Measurements from ENCODE around the gene EBF4. TPM values are rescaled to one million over a fixed set of nuclear protein-coding genes. Genes with fewer than 3 reads are reported as not detected.

Gene EBF4
- total RNA-seq, 2 experiments from 2014 or later: 5.9 to 6.6 TPM

- Mint-ChIP-seq H3K4me3 (no peak overlapping the region), H3K9me3 (no peaks in the 10 kb centered on the region), H3K4me1 (ENCODE audit: low read depth) (peaks cover 5% of the 10 kb centered on the region), H3K36me3 (no peaks in the 10 kb centered on the region), H3K27me3 (peaks cover 46% of the 10 kb centered on the region), H3K27ac (no peak overlapping the region)
- POLR2A ChIA-PET: no interaction called here
- intact Hi-C loops (cut with micrococcal nuclease): no loop called here
- CTCF ChIA-PET: no interaction called here
- DNase-seq: no peak
These were observed 102.4 kb downstream of the EBF4 start for GRCh38 chr20:2794866-2795447.

DNA sequence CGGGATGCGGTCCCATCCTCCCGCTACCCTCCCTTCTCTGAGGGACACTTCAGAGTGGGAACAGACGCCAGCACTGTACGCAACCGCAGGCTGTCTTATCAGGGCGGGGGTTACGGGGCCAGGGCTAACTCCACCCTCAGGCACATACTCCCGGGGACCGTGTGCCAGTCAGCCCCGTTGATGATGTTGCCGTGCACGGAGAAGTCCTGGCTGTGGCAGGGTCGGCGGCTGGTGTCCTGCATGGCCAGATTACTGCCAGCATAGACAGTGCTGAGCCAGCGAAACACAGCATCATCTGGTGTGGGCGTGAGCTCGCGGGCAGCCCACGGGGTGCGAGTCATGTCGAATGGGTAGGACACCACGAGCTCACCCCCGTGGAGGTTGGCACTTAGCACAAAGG, 102.9 kb downstream of the EBF4 start:
- CTCF ChIA-PET: no interaction called here
- intact Hi-C loops (cut with micrococcal nuclease): no loop called here
- Mint-ChIP-seq H3K36me3 (no peaks in the 10 kb centered on the region), H3K4me3 (no peak overlapping the region), H3K9me3 (no peaks in the 10 kb centered on the region), H3K27ac (no peak overlapping the region), H3K27me3 (peaks cover 47% of the 10 kb centered on the region), H3K4me1 (ENCODE audit: low read depth) (peaks cover 8% of the 10 kb centered on the region)
- DNase-seq: no peak
- POLR2A ChIA-PET: no interaction called here

DNA sequence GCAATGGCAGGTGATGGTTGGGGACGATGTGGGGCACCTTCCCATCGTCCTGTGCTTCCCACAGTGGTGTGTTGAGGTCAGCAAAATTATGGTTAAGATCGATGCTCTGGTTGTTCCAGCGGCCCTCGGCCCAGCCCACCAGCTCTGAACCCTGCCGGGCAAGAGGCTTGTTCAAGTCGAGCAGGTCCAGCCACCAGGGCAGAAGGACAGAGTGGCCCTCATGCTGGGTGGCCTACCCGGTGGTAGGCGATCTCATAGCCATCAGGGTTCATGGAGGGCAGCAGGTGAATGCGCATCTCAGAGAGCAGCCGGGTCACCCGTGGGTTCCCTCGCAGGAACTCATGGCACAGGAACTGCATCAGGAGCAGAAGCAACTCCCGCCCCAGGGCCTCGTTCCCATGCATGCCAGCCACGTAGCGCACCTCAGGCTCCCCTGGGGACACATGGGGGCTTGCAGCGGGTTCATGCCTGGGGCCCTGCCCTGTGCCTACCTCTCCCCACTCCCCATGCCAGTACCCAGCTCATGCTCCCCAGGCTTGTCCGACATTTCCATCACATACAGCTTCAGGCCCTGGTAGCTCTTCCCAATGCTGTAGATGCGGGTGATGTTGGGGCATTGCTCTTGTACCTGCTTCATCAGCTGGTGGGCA, 103.6 kb downstream of the EBF4 start:
- intact Hi-C loops (cut with micrococcal nuclease): no loop called here
- Mint-ChIP-seq H3K4me1 (ENCODE audit: low read depth) (peaks cover 13% of the 10 kb centered on the region), H3K9me3 (no peaks in the 10 kb centered on the region), H3K36me3 (no peaks in the 10 kb centered on the region), H3K27me3 (peaks cover 50% of the 10 kb centered on the region), H3K4me3 (no peak overlapping the region), H3K27ac (no peak overlapping the region)
- ChIA-PET CTCF (no interaction called here), POLR2A (no interaction called here)
- DNase-seq: no peak

- H3K36me3 Mint-ChIP-seq: no peaks in the 10 kb centered on the region
- ChIA-PET CTCF (interaction anchor here (1.1 kb wide), 1 partner anchor 43 kb away, joined by 3 read pairs; no protein-coding TSS in a partner anchor), POLR2A (no interaction called here)
- intact Hi-C loops (cut with micrococcal nuclease): no loop called here
- H3K4me3 Mint-ChIP-seq: no peak overlapping the region
- no peak for DNase-seq
- peaks cover 16% of the 10 kb centered on the region for H3K4me1 Mint-ChIP-seq (ENCODE audit: low read depth)
- H3K27me3 Mint-ChIP-seq: peaks cover 46% of the 10 kb centered on the region
- no peak overlapping the region for H3K27ac Mint-ChIP-seq
- H3K9me3 Mint-ChIP-seq: no peaks in the 10 kb centered on the region
These were observed 104.8 kb downstream of the EBF4 start for GRCh38 chr20:2797136-2797983.

- Mint-ChIP-seq H3K36me3 (no peaks in the 10 kb centered on the region), H3K27ac (no peak overlapping the region), H3K27me3 (peaks cover 49% of the 10 kb centered on the region), H3K4me1 (ENCODE audit: low read depth) (peaks cover 16% of the 10 kb centered on the region), H3K4me3 (no peak overlapping the region), H3K9me3 (no peaks in the 10 kb centered on the region)
- intact Hi-C loops (cut with micrococcal nuclease): no loop called here
- no peak for DNase-seq
- ChIA-PET POLR2A (no interaction called here), CTCF (interaction anchor here (0.7 to 1.1 kb wide), 2 partner anchors 44 to 45 kb away, joined by 3 read pairs; no protein-coding TSS in a partner anchor)
These were observed 105.7 kb downstream of the EBF4 start for GRCh38 chr20:2798095-2798805.

- H3K9me3 Mint-ChIP-seq: no peaks in the 10 kb centered on the region
- no peak overlapping the region for H3K27ac Mint-ChIP-seq
- no peak for DNase-seq
- ChIA-PET POLR2A (no interaction called here), CTCF (interaction anchor here (0.7 to 1.2 kb wide), 3 partner anchors 44 to 202 kb away, joined by 3 to 4 read pairs (median 3); no protein-coding TSS in a partner anchor)
- no peak overlapping the region for H3K4me3 Mint-ChIP-seq
- peaks cover 50% of the 10 kb centered on the region for H3K27me3 Mint-ChIP-seq
- intact Hi-C loops (cut with micrococcal nuclease): no loop called here
- H3K36me3 Mint-ChIP-seq: no peaks in the 10 kb centered on the region
- peaks cover 16% of the 10 kb centered on the region for H3K4me1 Mint-ChIP-seq (ENCODE audit: low read depth)
These were observed 106.2 kb downstream of the EBF4 start for GRCh38 chr20:2798814-2799213.

DNA sequence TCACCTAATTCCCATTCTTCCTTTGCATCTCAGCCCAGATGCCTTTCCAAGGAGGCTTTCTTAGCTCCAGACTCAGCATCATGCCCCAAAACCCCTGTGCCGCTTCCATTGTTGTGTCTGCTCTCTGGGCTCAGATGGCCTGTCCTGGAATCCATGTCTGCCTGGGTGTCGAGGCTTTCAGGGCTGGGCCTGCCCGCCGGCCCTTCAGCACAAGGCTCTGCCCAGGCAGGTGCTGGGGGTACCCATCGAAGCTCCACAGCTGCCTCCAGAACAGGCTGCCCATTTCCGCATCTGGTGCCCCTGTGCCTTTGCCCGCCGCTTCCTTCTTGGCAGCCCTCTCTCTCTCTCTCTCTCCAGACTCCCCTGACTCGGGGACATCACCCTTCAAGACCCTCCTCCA, 106.7 kb downstream of the EBF4 start:
- no peak for DNase-seq
- H3K36me3 Mint-ChIP-seq: no peaks in the 10 kb centered on the region
- H3K27ac Mint-ChIP-seq: no peak overlapping the region
- peak overlapping the region; percentile 90 for H3K4me3 Mint-ChIP-seq
- H3K27me3 Mint-ChIP-seq: peaks cover 53% of the 10 kb centered on the region
- H3K4me1 Mint-ChIP-seq (ENCODE audit: low read depth): peaks cover 16% of the 10 kb centered on the region
- ChIA-PET CTCF (interaction anchor here (0.7 to 1.2 kb wide), 2 partner anchors 46 to 202 kb away, joined by 3 to 4 read pairs; no protein-coding TSS in a partner anchor), POLR2A (interaction anchor here (0.6 kb wide), 1 partner anchor 39 kb away, joined by 3 read pairs; no protein-coding TSS in a partner anchor)
- intact Hi-C loops (cut with micrococcal nuclease): no loop called here
- H3K9me3 Mint-ChIP-seq: no peaks in the 10 kb centered on the region

DNA sequence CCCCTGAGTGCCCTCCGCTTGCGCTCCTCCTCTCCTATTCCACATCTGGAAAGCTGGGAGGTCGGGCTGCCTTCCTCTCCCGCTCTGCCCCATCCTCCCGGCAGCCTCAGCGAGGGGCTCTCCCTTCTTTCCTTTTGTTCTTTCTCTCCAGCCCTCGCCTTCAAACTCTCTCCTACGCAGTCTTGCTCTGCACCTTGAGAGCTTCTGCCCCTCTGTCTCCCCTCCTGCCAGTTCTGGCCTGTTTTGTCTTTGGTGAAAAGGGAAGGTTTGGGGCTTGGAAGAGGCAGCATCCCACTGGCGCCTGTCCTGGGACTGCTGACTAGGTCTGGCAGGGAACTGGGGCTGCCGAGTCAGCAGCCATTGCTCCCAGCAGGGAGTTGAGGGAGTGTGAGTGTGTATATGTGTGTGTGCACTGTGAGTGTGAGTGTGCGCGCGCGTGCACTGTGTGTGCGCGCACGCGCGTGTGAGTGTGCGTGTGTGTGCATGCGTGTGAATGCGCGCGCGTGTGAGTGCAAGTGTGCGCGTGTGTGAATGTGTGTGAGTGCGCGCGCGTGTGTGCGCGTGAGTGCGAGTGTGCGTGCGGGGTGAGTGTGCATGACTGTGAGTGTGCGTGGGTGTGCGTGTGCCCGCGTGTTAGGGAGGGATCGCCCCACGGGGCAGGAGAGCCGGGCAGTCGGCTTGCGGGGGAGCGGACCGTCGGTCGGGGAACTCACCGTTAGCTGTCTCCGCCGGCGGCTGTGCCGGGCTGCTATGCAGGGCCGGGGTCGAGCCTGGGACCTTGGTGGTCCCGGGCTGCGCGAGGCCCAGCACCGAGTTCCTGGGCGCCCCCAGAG, 107.3 kb downstream of the EBF4 start:
- H3K27ac Mint-ChIP-seq: peak overlapping the region; percentile 49
- peak overlapping the region; percentile 90 for H3K4me3 Mint-ChIP-seq
- POLR2A ChIA-PET: interaction anchor here (0.6 kb wide), 1 partner anchor 38 kb away, joined by 3 read pairs; no protein-coding TSS in a partner anchor
- H3K36me3 Mint-ChIP-seq: no peaks in the 10 kb centered on the region
- intact Hi-C loops (cut with micrococcal nuclease): no loop called here
- CTCF ChIA-PET: interaction anchor here (1.2 kb wide), 1 partner anchor 201 kb away, joined by 4 read pairs; no protein-coding TSS in a partner anchor
- peak; percentile 25 for DNase-seq
- peaks cover 16% of the 10 kb centered on the region for H3K4me1 Mint-ChIP-seq (ENCODE audit: low read depth)
- no peaks in the 10 kb centered on the region for H3K9me3 Mint-ChIP-seq
- H3K27me3 Mint-ChIP-seq: peaks cover 54% of the 10 kb centered on the region

DNA sequence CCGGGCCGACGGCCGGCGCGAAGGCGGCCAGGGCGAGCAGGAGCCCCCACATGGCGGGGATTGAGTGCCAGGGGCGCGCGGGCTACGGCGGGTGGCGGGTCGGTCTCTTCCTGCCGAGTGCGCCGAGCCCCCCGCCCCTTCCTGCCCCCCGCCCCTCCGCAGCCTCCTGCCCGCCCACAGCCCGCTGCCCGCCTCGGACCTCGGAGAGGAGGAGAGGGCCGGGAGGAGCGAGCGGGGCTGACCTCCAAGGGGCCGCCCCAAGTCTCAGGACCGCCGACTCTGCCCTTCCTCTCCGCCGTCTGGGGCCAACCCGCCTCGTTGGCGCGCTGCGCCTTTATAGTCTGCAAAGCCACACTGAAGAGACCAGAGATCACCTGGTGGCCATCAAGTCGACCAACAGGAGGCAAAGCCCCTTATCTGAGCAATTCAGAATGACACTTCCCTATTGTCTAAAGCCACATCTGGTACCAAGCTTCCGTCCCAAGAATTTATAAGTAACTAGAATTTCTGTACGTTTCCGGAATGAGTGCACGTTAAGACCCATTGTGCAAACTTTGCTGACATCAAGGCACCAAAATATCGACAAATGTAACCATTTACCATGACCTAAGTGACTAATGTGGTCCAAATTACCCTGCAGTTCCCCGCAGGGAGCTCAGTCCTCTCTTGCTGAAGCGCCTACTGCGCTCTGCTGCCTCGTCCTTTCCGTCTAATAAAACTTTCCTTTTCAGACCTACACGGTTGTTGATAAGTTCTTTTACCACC, 108.1 kb downstream of the EBF4 start, which contains the start of gene CPXM1:
TSS of gene CPXM1 (minus strand) at position 107 of the 765 bp plus-strand sequence. CDS start at position 52, 55 bp downstream.
- H3K9me3 Mint-ChIP-seq: no peaks in the 10 kb centered on the region

DNA sequence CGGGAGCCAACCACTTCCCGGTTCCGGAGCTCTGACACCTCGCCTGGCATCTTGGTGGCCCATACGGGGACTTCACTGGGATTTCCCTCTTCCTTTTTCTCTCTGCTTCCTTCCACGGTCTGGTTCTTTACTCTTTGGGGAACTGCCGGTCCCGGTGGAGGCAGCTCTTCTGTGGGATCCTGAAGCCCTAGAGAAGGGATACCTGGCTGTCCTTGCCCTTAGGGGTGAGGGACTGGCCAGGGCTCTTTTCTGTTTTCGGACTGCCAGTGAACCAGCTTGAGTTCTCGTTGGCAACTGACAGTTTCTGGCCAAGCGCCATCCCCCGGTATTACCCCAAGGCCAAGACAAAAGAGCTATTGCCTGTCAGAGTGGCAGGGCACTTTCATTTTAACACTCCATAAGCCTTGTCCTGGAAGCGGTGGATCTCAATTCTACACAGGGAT, 108.7 kb downstream of the EBF4 start:
- Mint-ChIP-seq H3K27ac (no peak overlapping the region), H3K4me3 (peak overlapping the region; percentile 69), H3K27me3 (peaks cover 64% of the 10 kb centered on the region), H3K9me3 (no peaks in the 10 kb centered on the region), H3K4me1 (ENCODE audit: low read depth) (peaks cover 16% of the 10 kb centered on the region), H3K36me3 (no peaks in the 10 kb centered on the region)
- ChIA-PET POLR2A (no interaction called here), CTCF (interaction anchor here (1.4 kb wide), 2 partner anchors 49 to 51 kb away, joined by 4 read pairs; no protein-coding TSS in a partner anchor)
- no peak for DNase-seq
- intact Hi-C loops (cut with micrococcal nuclease): no loop called here

More for the DNA sequence above, 108.1 kb downstream of the EBF4 start, which contains the start of gene CPXM1:
- Mint-ChIP-seq H3K36me3 (no peaks in the 10 kb centered on the region), H3K27me3 (peaks cover 59% of the 10 kb centered on the region), H3K4me3 (peak within 1 kb of the TSS; percentile 90), H3K27ac (peak within 1 kb of the TSS; percentile 49), H3K4me1 (ENCODE audit: low read depth) (peaks cover 16% of the 10 kb centered on the region)
- intact Hi-C loops (cut with micrococcal nuclease): no loop called here
- ChIA-PET CTCF (interaction anchor here (1.4 kb wide), 2 partner anchors 48 to 51 kb away, joined by 4 read pairs; no protein-coding TSS in a partner anchor), POLR2A (no interaction called here)
- peak; percentile 36 for DNase-seq

All from activated CD4-positive, alpha-beta memory T cell treated with anti-CD3 and anti-CD28 coated beads for 36 hours (primary cell).